HG03342 (cell line): ENCODE measurements around the gene PRKCD.

Experiments used
- ATAC-seq: cut with Tn5 transposase; IDR thresholded peaks from one replicate; pipeline ENCODE4 v1.9.1; 2021; ENCODE audit warnings: mild to moderate bottlenecking, moderate library complexity; ENCODE audit not compliant: unreplicated experiment

Gene PRKCD

DNA sequence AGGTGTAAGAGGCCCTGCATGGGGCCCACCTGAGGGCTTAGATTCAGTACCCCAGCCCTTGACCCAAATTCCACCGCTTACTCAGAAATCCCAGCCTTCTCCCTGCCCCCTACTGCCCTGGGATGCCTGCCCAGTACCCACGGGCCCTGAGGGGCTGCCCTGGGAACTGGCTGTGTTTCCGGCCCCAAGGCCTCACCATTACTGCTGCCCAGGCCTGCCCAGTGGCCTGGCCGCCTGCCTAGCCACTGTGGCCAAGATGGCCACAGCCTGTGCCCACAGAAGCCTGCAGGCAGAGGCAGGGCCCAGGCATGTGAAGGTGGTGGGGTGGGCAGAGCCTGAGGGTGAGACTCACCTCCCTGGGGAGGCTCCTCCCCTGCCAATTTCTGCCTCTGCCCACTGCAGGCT, 6.1 kb upstream of the PRKCD start:
- no peak for ATAC-seq

DNA sequence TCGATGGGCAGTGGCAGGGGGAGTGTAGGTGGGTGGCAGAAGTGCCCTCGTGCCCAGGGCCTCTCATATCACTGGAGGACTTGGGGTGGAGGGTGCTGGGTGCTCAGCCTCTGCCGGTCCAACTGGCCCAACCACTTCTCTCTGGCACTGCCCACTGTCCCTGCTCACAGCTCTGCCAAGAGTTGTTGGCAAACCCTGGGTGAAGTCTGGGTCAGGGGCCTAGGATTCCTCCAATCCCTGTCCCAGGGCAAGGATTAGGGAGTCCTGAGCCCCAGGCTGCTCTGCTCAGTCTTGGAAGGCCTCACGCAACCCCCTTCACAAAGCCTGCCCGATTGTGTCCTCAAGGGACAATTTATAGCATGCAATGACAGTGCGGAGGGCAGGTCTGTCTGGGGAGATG, 5.2 kb upstream of the PRKCD start:
- no peak for ATAC-seq

DNA sequence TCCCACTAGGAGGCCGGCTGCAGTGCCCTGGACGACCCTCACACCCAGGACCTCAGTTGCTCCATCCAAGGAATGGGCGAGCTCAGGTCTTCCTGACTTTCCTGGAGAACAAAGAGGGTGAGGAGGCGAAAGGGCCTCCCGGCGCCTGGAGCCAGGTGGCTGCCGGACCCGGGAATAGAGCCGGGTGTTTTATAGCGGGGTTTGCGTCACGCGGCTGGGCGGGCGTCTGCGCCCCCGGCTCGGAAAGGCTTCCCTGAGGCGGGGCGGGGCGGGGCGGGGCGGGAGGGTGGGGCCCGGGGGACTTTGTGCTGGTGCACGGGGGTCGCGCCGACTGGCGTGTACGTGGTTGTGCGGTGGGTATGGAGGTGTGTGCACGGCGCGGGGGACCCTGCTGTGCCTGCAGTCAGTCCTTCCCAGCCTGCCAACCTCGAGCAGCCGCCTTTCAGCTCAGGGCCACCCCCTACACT, 4.6 kb upstream of the PRKCD start:
- no peak for ATAC-seq

DNA sequence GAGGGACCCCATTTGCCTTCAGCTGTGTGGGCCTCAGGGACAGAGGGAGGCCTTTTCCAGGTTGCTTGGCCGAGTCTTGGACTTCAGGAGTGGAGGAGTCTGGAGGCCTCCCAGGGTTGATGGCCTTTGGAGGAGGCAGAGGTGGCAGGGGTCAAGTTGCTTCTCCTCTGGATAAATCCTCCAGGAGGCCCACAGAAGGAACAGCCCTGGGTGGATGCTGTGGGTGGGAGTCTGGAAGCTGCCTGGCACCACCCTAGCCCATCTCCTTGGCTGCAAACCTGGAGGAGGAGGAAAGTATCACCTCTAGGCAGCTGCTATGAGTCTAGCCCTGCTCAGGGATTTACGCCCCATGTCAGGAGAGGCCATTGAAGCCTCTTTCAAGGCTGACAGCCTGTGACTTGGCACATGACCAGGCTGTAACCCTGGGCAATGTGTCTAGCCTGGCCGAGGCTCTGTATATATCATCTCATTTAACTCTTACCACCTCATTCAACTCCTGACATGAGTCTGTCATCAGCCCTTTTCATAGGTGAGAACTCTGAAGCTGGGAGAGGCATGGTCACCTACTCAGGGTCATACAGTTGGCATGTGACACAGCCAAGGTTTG, 2.9 kb upstream of the PRKCD start:
- ATAC-seq: no peak

DNA sequence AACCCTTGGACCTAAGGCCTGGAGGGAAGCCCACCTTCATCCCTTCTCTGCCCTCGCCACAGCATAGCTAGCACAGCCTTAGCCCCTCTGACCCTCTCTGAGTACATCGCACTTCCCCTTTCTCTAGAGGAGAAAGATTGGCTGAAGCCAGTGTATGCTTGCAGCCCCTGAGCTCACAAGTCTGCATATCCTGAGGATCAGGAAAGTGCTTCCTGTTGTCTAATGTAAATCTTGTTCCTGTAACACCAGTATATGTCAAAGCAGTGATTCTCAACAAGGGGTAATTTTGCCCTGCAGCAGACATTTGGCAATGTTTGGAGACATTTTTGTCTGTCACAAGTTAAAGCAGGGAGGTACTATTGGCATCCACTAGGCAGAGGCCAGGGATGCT, 2.2 kb upstream of the PRKCD start:
- ATAC-seq: no peak

DNA sequence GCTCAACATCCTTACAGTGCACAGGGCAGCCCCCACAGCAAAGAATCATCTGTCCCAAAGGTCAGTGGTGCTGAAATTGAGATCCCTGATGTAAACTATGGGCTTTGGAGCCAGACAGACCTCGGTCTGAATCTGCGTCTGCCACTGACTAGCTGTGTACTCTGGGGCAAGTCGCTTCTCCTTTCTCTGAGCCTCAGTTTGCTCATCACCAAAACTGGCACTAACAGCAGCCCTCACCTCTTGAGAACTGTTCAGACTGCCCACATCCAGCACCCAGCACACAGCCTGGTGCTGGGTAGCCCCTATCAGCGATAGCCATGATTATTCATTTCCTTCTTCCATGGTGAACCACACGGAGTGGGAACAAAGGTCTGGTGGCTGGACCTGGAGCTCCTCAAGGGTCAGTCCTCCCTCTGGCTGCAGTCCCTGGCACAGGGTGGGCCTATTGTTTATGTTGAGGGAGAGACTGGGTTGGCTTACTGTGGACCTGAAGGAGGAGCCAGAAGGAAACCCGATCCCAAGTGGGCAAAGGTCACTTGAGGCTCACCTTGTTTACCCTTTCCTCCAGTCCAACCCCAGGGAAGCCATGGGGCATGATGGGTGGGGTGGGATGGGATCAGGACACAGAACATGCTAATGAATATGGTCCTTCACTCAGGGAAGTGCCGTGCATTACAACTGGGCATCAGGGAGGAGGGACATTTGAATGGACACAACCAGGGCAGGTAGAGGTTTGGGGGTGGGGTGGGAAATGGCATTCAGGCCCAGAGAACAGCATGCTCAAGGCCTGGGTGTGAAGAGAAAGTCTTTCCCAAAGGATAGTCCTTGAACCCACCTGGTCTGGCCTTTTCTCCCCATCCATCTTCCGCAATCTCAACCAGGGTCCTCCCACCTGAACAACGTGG, 1.6 kb upstream of the PRKCD start:
- ATAC-seq: no peak

DNA sequence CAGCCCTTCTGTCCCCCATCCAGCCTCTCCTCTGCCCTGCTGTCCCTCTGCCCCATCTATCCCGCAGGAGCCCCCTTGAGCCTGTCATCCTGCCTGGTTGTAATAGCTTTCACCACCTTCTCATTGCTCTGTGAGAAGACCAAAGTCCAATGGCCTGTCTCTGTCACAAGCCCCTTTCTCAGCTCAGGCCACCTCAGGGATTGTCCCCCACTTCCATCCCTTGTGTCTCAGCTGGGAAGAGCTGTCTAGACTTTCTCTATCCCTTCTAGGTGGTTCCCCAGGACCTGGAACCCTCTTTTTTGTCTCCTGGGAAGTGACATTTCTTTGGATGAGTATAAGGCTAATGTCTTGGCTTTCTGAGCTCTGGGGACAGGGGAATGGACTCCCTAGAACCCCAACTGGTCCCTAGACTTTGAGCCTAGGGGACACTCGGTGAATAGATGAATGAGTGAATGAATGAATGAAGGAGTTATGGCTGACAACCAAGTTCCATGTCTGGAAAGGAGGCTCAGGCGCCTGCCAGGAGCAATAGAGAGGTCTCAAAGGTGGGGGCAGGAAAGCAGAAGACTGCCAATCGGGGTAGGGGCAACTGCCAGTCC, 849 bp upstream of the PRKCD start:
- no peak for ATAC-seq

DNA sequence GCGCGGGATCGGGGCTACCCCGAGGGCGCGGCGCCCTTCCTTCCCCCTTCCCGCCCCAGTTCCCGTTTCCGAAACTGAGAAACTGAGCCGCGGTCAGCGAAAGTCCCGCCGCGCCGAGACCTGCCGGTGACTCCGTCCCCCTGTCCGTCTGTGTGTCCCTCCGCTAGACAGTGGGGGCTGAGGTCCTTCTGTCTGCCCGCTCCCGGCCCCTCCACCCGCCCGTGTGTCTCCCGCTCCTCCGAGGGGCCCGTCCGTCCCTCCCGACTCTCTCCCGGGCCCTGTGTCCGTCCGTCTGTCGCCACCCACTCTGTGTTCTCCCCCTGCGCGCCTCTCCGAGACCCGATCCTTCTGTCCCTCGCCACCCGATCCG, 426 bp downstream of the PRKCD start:
- no peak for ATAC-seq

DNA sequence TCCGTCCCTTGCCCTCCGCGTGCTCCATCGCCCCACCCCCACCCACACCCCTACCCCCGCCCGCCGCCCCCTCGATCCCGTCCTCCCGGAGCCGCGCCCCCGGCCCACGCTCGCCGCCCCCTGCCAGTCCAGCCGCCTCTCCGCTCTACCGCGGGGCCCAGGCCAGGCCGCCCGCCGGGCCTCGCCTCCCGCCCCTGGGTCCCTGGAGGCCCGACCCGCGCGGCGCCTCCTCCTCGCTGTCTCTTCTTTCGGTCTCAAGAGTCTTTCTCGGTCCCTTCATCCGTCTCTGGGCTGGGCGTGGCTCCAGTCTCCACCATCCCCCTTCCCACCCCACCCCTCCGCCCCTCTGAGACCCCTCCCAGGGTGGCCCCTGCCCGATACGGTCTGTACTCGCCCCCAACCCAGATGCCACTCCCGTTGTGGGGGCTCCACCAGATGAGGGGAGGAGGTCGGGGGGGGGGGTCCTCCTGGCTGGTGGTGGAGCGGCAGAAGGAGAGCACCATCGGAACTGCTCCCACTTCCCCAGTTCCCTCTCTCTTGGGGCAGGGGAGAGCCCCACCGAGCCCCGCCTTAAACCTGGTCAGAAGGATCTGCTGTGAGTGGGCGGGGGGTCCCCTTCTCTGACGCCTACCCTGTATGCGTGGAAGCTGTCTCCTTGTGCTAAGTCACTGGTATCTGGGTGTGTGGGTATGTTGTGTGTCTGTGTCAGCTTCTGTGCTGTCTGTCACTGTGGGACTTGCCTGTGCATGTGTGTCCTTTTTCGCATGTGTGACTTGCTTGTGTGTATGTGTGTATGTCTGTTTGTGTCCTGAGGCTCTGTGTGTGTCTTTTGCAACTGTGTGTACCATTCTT, 1.0 kb downstream of the PRKCD start:
- ATAC-seq: no peak

DNA sequence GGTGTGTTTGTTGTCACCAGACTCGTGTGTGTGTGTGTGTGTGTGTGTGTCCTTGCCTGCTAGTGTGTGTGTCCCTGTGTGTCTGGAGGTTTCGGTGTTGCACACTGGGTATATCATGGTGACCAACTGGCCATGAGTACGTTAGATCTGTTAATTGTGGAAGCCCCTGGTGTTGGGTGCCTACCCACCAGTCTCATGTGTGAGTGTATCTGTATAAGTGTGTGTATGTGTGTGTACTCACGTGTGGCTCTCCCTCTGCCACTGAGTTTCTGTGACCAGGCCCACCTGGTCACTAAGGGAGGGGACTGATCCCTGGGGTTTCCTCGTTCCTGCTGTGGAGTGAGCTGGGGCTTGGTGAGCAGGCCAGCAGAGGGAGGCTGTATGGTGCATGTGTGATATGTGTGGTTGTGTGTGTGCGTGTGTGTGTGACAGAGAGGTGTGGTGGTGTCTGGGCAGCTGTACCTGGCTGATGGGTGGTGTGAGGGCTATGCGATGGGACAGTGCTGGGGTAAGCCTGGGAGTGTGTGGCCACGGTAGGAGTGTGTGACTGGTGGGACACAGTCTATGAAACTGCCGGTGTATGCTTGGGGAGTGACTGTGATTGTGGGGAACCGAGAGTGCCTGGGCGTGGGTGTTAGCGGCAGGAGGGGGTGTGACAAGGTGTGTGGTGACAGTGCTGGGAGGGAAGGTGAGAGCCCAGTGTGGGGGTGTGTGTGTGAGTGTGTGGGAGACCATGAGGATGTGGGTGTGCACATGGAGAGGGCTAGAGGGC, 1.8 kb downstream of the PRKCD start:
- ATAC-seq: peak; percentile 23

DNA sequence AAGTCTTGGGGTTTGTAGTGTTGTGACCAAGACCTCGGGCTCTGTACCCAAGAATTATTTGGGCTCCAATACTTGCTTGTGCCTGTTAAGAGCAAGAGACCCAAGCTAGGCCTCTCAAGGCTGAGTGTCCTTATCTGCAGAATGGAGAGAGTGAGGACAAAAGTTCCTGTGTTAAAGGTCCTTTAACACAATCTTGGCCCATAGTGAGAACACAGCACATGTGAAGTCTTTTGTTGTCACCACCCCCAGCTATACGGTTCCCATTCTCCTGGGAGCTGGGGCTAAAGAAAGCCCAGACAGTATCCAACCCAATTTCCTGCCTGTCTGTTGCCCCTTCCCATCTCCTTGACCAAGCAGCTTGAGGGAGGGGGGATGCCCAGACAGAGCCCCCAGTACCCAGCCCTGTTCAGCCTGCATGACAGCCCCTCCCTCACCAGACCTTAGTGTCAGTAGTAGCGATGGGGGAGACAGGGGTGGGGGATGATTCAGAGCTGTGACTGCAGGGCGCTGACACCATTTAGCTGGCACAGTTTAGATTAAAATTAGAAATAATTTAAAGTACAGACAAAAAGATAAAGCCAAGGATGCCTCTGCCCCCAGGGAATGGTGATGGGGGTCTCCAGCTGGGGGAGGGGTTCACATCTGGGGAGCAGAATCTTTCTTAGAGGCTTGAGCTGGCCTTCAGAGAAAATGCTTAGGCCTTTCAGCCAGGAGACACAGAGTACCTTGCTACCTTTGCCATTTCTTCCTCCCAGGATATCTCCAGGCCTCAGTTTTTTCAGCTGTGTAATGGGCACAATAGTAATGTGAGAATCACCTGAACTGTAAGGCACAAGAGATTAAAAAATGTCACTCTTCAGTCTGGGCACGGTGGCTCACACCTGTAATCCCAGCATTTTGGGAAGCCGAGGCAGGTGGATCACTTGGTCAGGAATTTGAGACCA, 2.7 kb downstream of the PRKCD start:
- no peak for ATAC-seq

DNA sequence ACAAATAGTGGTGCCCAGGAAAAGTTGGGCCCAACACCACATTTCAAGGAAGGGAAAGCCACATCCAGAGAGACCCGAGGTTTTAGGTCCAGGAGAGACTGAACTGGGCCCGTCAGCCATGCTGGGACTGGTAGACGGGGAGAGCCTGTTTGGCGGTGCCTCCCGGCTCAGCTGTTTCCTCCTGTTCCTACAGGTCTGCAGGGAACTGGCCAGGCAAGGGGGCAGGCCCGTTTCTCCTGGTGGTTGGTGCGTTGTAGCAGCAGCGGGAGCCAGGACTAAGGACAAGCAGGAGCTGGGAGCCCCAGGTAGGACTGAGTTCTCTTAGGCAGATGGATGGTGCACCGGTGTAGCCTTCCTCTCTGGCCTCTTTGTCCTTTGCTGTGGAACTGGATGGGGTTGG, 3.9 kb downstream of the PRKCD start:
- no peak for ATAC-seq

DNA sequence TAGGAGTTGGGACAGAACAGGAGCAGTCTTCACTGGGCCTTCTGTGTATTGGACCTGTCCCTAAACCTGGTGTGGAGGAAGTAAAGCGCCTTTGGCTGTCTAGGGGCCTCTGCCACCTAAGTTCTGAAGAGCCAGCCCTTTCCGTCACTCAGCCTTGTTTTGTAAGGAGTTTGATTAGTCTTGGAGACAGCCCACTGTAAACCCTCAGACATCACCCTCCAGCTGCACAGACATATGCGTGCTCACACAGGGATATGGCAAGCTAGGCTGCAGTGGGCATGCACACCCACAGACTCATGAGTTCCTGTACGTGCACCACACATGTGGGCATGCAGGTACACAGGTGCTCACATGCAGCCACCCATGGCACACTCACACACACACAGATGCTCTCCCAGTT, 5.2 kb downstream of the PRKCD start:
- ATAC-seq: no peak

DNA sequence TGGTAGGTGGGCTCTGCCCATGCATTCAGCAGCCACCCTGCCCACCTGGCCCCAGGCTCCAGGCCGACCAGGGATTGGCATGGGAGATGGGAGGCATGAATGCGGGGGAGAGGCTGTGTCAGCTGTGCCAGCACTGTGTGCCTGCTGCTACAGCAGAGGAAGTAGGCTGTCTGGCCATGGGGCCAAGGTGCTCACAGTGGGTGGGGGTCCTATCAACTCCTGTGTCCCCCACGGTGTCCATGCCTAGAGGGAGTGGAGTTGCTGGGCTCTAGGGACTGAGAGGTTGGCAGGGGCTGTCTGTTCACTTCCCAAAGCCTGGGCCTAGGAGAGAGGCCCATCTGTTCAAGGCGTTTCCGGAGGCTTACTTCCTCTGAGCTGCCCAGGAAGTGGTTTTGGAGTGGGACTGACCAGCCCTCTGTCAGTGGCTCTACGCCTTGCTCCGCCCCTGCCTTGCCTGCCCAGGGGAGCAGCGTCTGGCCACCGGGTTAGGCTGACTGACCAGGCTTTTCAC, 5.8 kb downstream of the PRKCD start:
- ATAC-seq: no peak

DNA sequence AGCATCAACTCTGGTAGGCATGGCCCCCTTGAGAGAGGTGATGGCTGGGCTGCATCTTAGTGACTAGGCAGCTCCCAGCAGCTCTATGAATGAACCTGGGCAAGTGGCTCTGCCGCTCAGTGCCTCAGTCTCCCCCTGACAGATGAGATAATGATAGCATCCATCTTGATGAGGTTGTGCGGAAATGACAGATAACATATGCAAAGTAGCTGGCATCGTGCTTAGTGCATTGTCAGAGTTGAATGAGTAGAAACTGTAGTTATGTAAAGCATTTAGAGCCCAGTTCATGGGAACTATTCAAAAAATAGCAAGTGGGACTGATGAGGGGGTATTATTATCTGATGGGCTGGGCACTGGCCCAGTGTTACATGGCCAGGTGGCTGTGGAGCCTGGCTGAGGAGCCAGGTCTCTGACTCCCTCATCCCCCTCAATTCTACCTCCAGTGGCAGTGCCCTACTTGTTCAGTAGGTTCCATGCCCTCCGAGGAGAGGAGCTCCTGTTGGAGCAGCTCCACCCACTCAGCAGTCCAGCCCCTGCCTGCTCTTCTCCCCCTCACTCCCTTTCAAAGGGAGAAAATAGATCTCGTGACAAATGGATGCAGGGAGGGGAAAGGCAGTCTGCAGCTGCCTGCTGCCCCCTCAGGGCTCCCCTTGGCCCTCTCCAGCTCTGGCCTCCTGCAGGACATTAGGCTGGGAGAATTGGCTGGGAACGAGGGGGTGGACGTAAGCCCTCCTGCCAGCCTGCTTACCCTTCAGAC, 6.6 kb downstream of the PRKCD start:
- ATAC-seq: no peak

DNA sequence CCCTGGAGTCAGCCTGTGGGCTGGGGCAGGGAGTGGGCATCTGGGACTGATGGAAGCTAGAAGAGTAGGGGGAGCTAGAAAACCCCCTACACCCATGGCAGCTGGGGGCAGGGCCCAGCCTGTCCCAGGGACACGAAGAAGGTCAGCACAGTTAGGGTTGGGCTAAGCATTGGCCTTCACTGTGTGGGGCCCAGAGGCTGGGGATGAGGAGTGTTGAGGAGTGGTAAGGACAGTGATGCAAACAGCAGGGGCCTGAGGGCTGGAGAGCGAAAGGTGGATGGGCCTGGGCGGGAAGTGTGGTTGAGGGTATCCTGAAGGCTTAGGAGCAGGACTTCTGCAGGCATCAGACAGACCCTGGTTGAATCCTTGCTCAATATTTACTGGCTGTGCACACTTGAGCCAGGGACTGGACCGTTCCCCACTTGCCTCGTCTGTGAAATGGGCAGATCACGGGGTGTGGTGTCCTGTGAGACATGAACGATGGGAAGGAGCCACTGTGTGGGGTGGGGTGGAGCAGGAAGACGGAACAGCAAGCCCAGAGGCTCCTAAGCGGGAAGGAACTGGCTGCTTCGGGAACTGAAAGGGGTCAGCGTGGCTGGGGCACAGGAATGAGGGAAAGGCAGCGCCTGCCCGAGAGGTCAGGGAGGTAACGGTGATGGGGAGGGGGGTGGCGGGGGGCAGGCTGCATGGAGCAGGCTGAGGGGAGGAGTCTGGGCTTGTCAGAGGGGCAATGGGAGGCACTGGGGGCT, 7.3 kb downstream of the PRKCD start:
- no peak for ATAC-seq

DNA sequence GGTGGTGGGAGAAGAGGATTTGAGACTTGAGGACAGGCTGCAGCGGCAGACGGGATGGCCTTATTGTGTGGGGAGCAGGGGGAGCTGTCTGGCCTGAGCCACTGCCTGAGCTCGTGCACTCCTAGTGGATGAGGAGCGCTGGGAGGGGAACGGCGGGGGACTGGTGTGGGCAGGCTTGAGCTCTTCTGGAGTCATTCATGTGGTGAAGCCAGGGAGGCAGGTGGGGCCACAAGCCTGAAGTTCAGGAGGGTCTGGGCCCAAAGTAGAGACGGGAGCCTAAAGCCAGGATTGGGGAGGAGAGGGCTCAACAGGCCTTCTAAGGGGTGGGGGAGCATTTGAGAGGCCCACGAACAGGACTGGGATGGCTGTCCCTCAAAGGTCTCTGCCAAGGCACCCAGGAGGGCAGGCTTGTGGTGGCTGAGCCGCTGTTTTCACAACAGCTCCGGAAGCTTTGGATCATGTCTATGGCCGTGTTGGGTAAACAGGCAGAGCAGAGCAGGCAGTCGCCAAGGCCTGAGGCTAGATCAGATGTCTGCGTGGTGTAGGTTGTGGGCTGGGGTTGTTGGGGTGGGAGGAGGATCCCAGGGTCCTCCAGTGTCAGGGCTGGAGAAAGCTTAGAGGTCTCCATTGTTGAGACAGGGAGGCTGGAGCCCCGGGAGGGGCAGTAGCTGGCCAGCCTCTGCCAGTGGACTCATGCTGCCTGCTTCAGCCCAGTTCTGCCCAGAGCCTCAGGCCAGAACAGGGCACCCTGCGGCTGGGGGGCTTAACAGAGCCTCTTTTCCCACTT, 8.2 kb downstream of the PRKCD start:
- ATAC-seq: no peak
